Dedifferentiated amniotic fluid mesenchymal stem cell (primary cell): ENCODE results near the gene MAN2B1.
"Not testable (repeated sequence)": the region's sequence is repeated elsewhere in the genome, so short reads cannot be mapped to it uniquely, and the experiment has no call there.

Experiments
- DNase-seq: peaks from one replicate; pipeline ENCODE4 v3.0.0-alpha.2; 2016; ENCODE audit errors: extremely low spot score

Gene MAN2B1

DNA sequence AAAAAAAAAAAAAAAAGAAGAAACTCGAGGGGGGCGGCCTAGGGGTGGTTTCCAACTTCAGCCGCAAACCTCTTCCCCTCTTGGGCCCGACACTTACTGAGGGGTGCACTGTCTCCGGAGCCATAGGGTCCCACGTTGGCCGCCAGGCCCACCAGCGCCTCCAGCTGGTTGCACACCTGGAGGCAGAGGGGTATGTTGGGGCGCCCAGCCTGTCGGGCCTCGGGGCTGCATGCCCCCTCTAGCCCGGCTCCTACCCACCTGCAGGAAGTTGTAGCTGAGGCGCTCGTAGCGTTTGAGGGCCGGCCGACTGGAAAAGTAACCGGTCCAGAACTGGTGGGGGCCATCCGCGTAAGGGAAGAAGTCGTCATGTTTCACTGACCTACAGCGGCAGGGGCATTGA, 8.6 kb downstream of the MAN2B1 start:
- no peak for DNase-seq

DNA sequence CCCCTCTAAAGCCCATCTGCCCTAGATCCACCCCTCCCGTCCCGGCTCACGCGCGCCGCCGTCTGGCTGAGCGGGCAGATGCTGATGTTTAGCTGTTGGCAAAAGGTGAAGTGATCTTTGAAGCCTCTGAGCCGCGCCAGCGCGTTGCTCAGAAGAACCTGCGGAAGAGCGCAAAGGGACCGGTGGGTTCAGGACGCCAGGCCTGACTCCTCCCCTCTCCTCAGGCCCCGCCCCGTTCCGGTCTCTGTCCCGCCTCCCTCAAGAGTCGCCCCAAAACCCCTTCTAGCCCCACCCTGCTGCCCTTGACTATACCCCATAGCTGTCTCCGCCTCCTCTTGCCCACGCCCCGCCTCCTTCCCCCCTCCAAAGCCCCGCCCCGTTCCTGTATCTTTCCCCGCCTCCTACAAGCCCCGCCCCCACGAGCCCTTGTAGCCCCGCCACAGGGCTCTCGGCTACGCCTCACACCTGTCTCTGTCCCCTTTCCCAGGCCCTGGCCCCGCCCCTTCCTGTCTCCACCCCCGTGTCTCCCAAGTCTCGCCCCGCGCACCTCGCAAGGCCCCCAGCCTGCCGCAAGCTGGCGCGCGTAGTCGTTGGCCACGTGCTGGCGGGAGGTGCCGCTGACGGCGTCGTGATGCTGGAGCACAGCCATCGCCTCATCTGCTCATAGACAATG, 9.5 kb downstream of the MAN2B1 start:
- DNase-seq: no peak

DNA sequence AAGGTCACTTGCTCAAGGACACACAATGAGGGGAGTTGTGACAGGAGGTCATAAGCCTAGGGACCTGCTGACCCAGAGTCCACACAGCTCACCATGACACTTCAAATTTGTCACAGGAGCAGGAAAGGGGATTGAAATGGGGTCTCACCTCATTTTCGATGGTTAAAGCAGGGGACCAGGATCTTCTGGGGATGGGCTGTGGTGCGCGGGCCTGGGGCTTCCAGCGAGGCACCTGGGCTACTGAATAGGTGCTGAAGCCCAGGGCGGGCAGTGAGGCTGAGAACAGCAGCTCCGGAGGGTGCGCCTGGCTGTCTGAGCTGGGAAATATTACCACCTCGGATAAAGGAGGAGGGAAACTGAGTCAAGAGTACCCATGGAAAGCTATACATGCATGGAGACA, 11.0 kb downstream of the MAN2B1 start:
- DNase-seq: no peak

DNA sequence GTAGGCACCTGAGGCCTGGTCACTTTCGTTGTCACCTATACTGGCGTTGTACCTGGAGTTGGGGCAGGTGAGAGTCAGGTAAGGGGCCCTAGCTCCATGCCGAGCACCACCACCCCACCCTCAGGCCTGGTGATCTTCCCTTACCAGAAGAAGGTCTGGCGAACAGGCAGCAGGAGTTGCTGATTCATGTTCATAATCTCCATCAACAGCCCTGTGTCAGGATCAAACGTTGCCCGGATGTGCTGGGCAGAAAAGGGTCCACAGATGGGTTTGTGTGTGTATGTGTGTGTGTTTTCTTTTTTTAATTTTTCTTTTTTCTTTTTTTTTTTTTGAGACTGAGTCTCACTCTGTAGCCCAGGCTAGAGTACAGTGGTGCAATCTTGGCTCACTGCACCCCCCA, 14.3 kb downstream of the MAN2B1 start:
- DNase-seq: no peak

DNA sequence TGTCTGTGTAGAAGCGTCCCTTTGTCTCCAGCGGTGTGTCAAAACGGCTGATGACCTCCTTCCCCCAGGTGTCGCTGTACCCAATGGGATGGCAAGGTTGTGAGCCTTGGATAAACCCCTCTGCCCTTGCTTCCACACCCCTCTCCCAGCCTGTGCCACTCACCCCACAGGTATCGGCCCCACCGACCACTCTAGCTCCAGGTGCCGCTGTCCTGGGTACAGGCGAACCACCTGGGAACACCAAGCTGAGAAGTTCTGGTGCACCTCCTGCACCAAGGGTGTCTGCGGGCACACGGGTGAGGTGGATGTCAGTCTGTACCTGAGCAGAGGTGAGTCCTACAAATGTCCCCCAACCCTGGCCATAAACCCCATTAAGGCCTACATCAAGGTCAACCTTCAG, 16.6 kb downstream of the MAN2B1 start:
- no peak for DNase-seq

DNA sequence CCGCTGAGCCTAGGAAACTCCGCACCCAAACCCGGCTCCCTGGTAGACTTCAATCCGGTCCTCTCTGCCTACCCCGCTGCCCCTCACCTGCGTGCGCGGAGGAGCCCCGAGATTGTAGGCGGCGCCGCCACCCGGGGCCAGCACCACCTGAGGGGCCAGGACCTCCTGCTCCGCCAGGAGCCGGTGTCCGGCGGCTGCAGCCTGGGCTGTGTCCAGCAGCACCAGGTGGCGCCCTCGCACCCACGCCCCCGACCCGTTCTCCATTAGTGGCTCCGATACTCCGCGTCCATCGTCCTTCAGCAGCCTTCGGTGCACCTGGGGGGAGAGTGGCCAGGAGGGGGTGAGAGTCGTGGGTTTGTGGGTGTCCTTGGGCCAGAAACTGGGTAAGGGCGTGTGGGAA, 18.5 kb downstream of the MAN2B1 start:
- no peak for DNase-seq

DNA sequence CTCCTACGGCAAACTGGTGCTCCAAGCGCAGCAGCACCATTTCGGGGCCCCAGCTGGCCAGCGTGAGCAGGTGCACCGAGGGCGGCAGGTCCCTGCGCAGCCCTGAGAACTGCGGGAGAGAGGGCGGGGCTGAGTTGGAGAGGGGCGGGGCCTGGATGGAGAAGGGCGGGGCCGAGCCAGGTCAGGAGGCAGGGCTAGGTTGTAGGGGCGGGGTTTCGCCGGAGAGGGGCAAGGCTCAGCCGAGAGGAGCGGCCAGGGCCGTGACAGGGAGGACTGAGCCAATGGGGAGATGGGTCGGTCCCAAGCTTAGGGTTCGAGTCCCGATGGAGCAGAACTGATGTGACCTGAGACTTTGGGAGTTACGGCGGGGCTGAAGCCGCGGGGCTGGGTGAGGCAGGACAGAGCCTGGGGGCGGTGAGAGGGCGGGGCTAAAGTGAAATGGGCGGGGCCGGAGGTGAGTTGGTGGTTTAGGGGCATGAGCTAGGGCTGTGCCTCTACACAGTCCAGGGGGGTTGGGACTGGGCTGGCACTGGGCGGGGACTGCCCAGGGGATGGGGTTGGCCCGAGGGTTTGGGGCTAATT, 19.0 kb downstream of the MAN2B1 start:
- no peak for DNase-seq

DNA sequence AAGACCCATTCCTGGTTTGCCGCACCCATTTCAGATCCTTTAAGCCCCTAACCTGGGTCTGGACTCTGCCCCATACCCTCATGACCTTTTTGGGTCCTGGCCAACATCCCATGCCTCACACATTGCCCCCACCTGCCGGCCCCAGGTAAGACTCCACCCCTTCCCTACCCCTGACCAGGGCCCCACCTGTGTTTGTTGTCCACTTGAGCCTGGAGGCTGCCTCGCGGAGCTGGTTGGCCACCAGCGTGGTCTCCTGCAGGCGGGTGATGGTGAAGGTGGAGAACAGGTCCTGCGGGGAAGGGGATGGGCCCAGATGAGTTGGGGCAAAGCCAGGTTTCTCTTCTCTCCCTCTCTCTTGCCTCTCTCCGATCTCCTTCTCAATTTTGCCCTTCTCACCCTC, 19.5 kb downstream of the MAN2B1 start:
- no peak for DNase-seq

DNA sequence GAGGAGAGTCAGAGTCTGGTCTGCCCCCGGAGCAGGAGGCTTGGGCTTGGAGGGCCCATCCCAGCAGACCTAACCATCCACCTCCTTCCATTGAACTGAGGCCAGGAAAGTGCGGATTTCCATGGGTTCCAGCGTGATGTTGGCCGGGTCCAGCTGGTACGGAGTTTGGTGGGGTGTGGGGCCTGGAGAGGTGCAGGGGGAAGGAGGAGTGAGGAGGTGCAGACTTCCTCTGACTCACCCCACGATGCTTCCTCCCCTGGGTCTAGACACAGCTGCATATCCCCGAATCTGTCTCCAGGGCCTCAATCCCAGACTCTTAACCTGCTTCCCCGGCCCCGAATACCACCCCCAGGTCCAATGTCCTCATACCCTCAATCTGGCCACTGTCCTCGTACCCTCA, 20.0 kb downstream of the MAN2B1 start:
- DNase-seq: no peak

DNA sequence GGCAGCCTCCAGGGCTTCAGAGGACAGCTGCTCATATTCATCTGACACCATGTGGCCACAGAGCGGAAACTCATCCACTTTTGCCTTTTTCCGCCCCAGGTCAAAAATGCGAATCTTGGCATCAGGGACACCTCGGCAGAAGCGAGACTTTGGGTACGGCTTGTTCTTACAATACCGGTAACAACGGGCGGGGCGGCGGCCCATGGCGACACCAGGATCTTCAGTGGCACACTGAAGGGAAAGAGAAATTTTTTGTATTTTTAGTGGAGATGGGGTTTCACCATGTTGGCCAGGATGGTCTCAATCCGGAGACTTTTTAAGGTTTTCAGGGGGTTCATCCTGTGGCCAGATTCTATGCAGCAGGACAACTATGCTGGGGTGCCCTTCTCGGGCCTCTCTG, 22.8 kb downstream of the MAN2B1 start:
- DNase-seq: not testable (repeated sequence)

DNA sequence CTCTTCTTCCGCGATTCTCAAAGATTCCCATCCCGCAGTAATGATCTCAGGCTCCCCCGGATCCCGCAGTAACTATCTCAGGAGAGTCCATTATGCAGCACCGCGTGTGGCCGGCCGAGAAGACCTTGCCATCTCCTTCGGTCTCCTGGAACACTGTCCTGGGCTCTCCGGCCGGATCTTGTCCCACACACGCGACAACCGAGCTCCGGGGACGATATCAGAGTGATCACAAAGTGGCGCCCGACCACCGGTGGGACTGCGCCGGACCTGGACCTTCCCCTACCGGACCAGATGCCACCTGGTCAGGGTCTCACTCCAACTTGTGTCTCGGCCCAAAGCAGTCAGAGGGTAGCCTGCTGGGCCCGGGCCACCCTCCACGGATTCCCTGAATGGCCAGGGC, 24.0 kb downstream of the MAN2B1 start:
- DNase-seq: no peak

DNA sequence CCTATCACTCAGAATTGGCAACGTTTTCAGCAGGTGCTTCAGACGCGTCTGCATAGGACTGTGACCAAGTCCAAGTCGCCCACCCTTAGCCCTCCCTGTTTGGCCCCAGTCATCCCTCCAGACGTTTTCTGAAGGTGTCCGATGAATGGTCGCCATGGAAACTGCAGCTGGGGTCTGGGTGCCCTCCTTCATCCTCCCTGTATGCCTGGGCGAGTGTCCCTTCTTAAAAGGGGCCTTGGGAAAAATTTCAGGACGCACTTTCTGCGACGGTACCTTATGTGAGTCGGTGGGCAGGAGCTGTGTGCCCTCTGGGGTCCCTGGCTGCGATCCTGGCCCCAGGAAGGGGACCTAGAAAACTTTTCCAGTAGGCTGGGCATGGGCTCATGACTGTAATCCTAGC, 25.1 kb downstream of the MAN2B1 start:
- no peak for DNase-seq

DNA sequence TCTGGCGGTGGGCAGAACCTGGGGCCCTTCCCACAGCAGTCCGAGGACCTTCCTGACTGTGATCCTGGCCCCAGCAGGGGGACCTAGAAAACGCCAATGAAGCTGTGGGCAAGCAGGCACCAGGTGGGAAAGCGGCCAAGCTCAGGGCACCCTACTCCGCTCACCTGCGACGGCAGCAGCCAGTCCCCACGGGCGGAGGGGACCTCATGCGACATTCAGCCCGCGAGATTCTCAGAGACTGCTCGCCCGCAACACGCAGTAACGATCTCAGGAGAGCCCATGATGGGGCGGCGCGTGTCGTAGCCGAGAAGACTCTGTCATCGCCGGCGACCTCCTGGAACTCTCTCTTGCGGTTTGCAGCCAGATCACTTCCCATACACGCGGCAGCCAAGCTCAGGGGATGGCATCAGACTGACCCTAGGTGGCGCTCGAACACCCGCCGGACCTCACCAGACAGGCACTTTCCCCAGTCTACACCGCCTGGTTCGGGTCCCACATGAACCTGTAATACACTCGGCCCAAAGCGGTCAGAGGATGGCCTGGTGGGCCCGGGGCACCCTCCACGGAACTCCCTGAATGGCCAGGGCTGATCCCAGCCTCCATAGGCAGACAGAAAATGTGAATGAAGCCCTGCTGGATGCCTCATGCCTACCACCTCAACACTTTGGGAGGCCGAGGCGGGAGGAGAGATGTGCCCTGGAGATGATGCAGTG, 26.5 kb downstream of the MAN2B1 start:
- DNase-seq: peak; percentile 71

DNA sequence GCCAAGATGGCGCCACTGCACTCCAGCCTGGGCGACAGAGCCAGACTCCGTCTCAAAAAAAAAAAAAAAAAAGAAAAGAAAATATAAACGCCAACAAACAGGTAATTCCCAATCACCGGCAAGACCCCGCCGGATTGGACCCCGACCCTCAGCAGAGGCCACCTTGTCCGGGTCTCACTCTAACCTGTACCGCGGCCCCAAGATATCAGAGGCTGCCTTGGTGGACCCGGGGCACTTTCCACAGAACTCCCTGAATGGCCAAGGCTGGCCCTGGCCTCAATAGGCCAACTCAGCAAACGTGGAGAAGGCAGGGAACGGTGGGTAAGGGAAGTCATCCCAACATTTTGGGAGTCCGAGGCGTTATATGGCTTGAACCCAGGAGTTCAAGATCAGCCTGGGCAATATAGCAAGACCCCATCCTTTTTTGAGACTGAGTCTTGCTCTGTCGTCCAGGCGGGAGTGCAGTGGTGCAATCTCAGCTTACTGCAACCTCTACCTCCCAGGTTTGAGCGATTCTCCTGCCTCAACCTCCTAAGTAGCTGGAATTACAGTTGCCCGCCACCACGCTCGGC, 27.8 kb downstream of the MAN2B1 start:
- DNase-seq: no peak

DNA sequence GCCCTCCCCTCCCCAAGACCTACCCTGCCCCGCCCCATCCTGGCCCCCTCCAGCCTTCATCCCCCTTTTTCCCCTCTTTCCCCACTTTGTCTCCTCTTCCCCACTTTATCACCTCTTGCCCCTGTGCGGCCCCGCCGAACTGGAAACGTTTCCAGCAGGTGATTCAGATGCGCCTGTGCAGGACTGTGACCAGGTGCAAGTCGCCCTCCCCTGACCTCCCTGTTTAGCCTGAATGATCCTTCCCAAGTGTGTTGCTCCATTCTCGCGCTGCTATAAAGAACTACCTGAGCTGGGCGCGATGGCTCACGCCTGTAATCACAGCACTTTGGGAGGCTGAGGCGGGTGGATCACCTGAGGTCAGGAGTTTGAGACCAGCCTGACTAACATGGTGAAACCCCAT, 29.9 kb downstream of the MAN2B1 start:
- no peak for DNase-seq

DNA sequence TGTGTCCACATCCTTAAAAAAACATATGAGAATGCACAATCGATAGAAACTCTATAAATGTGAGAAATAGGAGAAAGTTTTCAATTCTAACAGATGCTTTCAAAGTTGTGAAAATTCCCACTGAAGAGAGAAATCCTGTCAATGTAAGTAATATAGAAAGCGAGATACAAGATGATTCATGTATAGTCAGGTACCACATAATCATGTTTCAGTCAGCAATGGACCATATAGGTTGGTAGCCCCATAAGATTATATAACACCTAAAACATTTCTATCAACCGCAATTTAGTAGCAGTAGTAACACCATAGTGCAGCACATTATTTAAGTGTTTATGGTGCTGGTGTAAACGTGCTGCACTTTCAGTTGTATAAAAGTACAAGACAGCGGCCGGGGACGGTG, 37.3 kb downstream of the MAN2B1 start:
- no peak for DNase-seq

DNA sequence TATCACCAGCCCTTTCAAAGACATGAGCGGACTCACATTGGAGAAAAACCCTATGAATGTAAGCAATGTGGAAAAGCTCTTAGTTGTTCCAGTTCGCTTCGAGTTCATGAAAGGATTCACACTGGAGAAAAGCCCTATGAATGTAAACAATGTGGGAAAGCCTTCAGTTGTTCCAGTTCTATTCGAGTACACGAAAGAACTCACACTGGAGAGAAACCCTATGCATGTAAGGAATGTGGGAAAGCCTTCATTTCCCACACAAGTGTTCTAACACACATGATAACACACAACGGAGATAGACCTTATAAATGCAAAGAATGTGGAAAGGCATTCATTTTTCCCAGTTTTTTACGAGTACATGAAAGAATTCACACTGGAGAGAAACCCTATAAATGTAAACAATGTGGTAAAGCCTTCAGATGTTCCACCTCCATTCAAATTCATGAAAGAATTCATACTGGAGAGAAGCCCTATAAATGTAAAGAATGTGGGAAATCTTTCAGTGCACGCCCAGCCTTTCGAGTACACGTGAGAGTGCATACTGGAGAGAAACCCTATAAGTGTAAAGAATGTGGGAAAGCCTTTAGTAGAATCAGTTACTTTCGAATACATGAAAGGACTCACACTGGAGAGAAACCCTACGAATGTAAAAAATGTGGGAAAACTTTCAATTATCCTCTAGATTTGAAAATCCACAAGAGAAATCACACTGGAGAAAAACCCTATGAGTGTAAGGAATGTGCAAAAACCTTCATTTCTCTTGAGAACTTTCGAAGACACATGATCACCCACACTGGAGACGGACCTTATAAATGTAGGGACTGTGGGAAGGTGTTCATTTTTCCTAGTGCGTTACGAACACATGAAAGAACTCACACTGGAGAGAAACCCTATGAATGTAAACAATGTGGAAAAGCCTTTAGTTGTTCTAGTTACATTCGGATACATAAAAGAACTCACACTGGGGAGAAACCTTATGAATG, 38.2 kb downstream of the MAN2B1 start:
- no peak for DNase-seq

DNA sequence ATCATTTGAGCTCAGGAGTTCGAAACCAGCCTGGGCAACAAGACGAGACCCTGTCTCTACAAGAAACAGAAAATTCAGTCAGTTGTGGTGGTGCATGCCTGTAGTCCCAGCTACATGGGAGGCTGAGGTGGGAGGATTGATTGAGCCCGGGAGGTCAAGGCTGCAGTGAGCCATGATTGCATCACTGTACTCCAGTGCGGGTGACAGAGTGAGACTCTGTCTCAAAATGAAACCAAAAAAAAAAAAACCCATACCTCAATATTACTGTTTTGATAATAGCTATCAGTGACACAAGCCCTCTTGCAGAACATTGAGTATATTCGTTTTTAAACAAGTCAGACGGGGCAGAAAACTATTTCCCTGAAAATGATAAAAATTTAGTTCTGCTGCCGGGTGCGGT, 39.6 kb downstream of the MAN2B1 start:
- DNase-seq: no peak

DNA sequence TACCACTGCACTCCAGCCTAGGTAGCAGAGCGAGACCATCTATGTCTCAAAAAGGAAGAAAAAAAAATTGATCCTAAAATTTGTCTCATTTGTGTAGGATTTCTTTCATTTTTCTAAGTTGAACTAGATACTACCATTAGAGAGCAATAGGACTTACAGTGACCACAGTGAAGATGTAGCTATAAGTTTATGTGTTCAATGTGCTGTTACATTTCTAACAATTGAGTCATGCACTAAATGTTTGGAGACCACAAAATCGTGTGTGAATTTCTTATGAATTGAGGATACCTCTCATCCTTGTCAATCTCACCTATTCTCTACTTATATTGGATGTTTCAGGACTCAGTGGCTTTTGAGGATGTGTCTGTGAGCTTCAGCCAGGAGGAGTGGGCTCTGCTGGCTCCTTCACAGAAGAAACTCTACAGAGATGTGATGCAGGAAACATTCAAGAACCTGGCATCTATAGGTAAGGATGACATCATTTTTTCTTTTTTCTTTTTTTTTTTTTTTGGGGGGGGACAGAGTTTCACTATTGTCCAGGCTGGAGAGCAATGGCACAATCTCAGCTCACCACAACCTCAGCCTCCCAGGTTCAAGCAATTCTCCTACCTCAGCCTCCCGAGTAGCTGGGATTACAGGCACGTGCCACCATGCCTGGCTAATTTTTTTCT, 43.0 kb downstream of the MAN2B1 start:
- no peak for DNase-seq

DNA sequence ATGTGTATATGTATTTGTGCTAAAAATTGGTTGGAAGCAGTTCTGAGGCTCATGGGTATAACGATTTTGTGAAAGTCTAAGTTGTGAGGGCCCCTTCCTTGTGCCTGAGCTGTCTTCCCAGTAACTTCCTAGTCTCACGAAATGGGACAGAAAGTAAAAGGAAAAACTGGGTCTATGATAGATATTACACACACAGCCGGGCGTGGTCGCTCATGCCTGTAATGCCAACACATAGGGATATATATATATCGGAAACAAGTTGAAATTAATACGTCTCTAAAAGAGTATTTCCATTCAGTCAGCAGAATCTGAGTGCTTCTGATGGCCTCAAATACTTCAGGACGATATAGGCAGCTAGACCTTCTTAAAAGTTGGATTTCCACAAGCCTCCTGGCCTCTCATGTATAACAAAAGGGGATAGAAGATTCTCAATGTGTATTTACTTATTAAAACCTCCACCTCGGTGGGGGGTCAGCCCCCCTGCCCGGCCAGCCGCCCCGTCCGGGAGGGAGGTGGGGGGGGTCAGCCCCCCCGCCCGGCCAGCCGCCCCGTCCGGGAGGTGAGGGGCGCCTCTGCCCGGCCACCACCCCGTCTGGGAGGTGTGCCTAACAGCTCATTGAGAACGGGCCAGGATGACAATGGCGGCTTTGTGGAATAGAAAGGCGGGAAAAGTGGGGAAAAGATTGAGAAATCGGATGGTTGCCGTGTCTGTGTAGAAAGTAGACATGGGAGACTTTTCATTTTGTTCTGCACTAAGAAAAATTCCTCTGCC, 45.1 kb downstream of the MAN2B1 start:
- DNase-seq: not testable (repeated sequence)

DNA sequence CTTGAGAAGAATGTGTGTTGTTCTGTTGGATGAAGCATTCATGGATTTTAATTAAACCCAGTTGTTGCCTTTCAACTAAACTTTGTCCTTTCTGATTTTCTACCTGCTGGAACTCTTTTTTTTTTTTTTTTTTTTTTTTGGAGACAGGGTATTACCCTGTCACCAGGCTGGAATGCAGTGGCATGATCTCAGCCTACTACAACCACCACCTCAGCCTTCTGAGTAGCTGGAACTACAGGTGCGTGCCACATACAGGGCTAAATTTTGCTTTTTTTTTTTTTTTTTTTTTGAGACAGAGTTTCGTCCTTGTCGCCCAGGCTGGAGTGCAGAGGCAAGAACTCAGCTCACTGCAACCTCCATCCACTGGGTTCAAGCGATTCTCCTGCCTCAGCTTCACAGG, 48.9 kb downstream of the MAN2B1 start:
- no peak for DNase-seq
